HepG2 (cell line): ENCODE results near the gene LSMEM2.

Source experiments
- CTCF ChIP-seq: sonication (generic); formaldehyde crosslinking; IDR thresholded peaks from 2 replicates; pipeline ENCODE4 v1.5.0; 2020; ENCODE audit warnings: mild to moderate bottlenecking, missing genetic modification reagents, moderate library complexity
- EZH2 ChIP-seq: conservative IDR thresholded peaks from 2 replicates; pipeline ENCODE4 v1.6.1; 2012; ENCODE audit warnings: mild to moderate bottlenecking, low read depth, low read length, moderate library complexity
- HDAC1 ChIP-seq: sonication (generic); formaldehyde crosslinking; IDR thresholded peaks from 2 replicates; pipeline ENCODE4 v1.5.1; 2020; ENCODE audit warnings: mild to moderate bottlenecking, missing genetic modification reagents
- MTA3 ChIP-seq: sonication (generic); formaldehyde crosslinking; IDR thresholded peaks from 2 replicates; pipeline ENCODE4 v1.4.0; 2020; ENCODE audit warnings: missing genetic modification reagents
- RXRA ChIP-seq: sonication (generic); formaldehyde crosslinking; IDR thresholded peaks from 2 replicates; pipeline ENCODE4 v1.5.1; 2020; ENCODE audit warnings: missing genetic modification reagents
- SP4 ChIP-seq: sonication (generic); formaldehyde crosslinking; IDR thresholded peaks from 2 replicates; pipeline ENCODE4 v1.8.1; 2023; ENCODE audit warnings: mild to moderate bottlenecking, missing genetic modification reagents
- YEATS4 ChIP-seq: sonication (generic); formaldehyde crosslinking; IDR thresholded peaks from 2 replicates; pipeline ENCODE4 v1.4.0; 2020; ENCODE audit warnings: missing genetic modification reagents, borderline replicate concordance
- ZBTB21 ChIP-seq: sonication (generic); formaldehyde crosslinking; IDR thresholded peaks from 2 replicates; pipeline ENCODE4 v1.4.0; 2020; ENCODE audit warnings: missing genetic modification reagents
- ZBTB26 ChIP-seq: IDR thresholded peaks from 2 replicates; pipeline ENCODE4 v1.6.1; 2016; ENCODE audit warnings: missing compliant biosample characterization, missing genetic modification reagents, borderline replicate concordance
- ZNF383 ChIP-seq: sonication (generic); formaldehyde crosslinking; IDR thresholded peaks from 2 replicates; pipeline ENCODE4 v1.4.0; 2020; ENCODE audit warnings: missing genetic modification reagents, mild to moderate bottlenecking, borderline replicate concordance
- ZNF589 ChIP-seq: sonication (generic); formaldehyde crosslinking; conservative IDR thresholded peaks from 2 replicates; pipeline ENCODE4 v1.8.0; 2022; ENCODE audit warnings: mild to moderate bottlenecking, moderate library complexity, missing genetic modification reagents
- TF ChIP-seq, protein P1 (sequence below): sonication (generic); formaldehyde crosslinking; conservative IDR thresholded peaks from 2 replicates; pipeline ENCODE4 v1.4.0; 2020; ENCODE audit warnings: missing genetic modification reagents
- TF ChIP-seq, protein P2 (sequence below): sonication (generic); formaldehyde crosslinking; IDR thresholded peaks from 2 replicates; pipeline ENCODE4 v1.4.0; 2020; ENCODE audit warnings: missing genetic modification reagents, borderline replicate concordance

- no peak for TF ChIP-seq SP4
- no peak for TF ChIP-seq ZNF589 (CRISPR knock-in tag)
- no peak for TF ChIP-seq ZNF383 (CRISPR knock-in tag)
- TF ChIP-seq, protein P1, sequence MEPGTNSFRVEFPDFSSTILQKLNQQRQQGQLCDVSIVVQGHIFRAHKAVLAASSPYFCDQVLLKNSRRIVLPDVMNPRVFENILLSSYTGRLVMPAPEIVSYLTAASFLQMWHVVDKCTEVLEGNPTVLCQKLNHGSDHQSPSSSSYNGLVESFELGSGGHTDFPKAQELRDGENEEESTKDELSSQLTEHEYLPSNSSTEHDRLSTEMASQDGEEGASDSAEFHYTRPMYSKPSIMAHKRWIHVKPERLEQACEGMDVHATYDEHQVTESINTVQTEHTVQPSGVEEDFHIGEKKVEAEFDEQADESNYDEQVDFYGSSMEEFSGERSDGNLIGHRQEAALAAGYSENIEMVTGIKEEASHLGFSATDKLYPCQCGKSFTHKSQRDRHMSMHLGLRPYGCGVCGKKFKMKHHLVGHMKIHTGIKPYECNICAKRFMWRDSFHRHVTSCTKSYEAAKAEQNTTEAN (CRISPR knock-in tag) = no peak
- TF ChIP-seq, protein P2, sequence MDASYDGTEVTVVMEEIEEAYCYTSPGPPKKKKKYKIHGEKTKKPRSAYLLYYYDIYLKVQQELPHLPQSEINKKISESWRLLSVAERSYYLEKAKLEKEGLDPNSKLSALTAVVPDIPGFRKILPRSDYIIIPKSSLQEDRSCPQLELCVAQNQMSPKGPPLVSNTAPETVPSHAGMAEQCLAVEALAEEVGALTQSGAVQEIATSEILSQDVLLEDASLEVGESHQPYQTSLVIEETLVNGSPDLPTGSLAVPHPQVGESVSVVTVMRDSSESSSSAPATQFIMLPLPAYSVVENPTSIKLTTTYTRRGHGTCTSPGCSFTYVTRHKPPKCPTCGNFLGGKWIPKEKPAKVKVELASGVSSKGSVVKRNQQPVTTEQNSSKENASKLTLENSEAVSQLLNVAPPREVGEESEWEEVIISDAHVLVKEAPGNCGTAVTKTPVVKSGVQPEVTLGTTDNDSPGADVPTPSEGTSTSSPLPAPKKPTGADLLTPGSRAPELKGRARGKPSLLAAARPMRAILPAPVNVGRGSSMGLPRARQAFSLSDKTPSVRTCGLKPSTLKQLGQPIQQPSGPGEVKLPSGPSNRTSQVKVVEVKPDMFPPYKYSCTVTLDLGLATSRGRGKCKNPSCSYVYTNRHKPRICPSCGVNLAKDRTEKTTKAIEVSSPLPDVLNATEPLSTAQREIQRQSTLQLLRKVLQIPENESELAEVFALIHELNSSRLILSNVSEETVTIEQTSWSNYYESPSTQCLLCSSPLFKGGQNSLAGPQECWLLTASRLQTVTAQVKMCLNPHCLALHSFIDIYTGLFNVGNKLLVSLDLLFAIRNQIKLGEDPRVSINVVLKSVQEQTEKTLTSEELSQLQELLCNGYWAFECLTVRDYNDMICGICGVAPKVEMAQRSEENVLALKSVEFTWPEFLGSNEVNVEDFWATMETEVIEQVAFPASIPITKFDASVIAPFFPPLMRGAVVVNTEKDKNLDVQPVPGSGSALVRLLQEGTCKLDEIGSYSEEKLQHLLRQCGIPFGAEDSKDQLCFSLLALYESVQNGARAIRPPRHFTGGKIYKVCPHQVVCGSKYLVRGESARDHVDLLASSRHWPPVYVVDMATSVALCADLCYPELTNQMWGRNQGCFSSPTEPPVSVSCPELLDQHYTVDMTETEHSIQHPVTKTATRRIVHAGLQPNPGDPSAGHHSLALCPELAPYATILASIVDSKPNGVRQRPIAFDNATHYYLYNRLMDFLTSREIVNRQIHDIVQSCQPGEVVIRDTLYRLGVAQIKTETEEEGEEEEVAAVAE (CRISPR knock-in tag) = no peak
- TF ChIP-seq CTCF (CRISPR knock-in tag) = no peak
- TF ChIP-seq YEATS4 (CRISPR knock-in tag) = no peak
- TF ChIP-seq MTA3 (CRISPR knock-in tag) = no peak
- no peak for TF ChIP-seq EZH2
- no peak for TF ChIP-seq ZBTB21
- TF ChIP-seq RXRA (CRISPR knock-in tag) = no peak
- TF ChIP-seq HDAC1 (CRISPR knock-in tag) = no peak
- no peak for TF ChIP-seq ZBTB26 (CRISPR knock-in tag)
Observed at GRCh38 chr3:50278123-50278879, 586 bp upstream of the LSMEM2 start.
